GM12878 (cell line): ENCODE data around the gene IMMP2L. TPM values are rescaled to one million over a fixed set of nuclear protein-coding genes. Genes with fewer than 3 reads are reported as not detected.

Source experiments
- ATAC-seq: fragments of 200-7000 bp; cut with Tn5 transposase; 3 replicates; pipeline ENCODE4 v1.9.1; 2020; ENCODE audit warnings: mild to moderate bottlenecking, moderate library complexity
- BruUV-seq: library from RNA; stranded (reverse); fragments of 400-500 nt; replicated peaks from 2 replicates; lab custom pipeline; 2021; lab: Mats Ljungman, UMichigan
- CTCF ChIA-PET: fragments of 300-600 bp; sonication (Branson Sonifier 250); formaldehyde crosslinking; extraction: SDS; loops from one replicate; lab custom pipeline; 2021; ENCODE audit warnings: inconsistent platforms; lab: Yijun Ruan, JAX
- POLR2A ChIA-PET: fragments of 350-600 bp; formaldehyde crosslinking; extraction: SDS; loops from one replicate; lab custom pipeline; 2021; ENCODE audit warnings: inconsistent platforms; lab: Charles Lee
- RAD21 ChIA-PET: fragments of 300-600 bp; sonication (Branson Sonifier 250); formaldehyde crosslinking; loops from one replicate; lab custom pipeline; 2023; ENCODE audit warnings: antibody characterized with exemption; ENCODE audit not compliant: unreplicated experiment; lab: Charles Lee
- SMC1A ChIA-PET: fragments of 300-600 bp; sonication (Branson Sonifier 250); formaldehyde crosslinking; loops from one replicate; lab custom pipeline; 2023; ENCODE audit not compliant: unreplicated experiment, uncharacterized antibody; lab: Charles Lee
- DNase-seq: peaks from one replicate; pipeline ENCODE4 v3.0.0-alpha.2; 2011; ENCODE audit warnings: low read depth, low spot score
- FAIRE-seq: peaks from 3 replicates; lab custom pipeline; 2011; peaks lifted over from hg19 to GRCh38; lab: Jason Lieb, UNC
- H2AFZ ChIP-seq: 2 replicates; pipeline ENCODE4 v1.6.0; 2011; ENCODE audit warnings: low read depth, low read length, control low read depth; ENCODE audit not compliant: control insufficient read depth
- H3K27ac ChIP-seq: 2 replicates; pipeline ENCODE4 v1.5.1; 2011; ENCODE audit warnings: control low read depth; ENCODE audit not compliant: control insufficient read depth, insufficient read depth
- H3K27me3 ChIP-seq, 2 experiments: replicated peaks in 1 of 2; 2 replicates each; pipeline versions ENCODE4 v1.6.0 to v1.6.1; 2011; ENCODE audit warnings: low read length in 1 of 2; ENCODE audit not compliant: control insufficient read depth in 2 of 2, insufficient read depth in 2 of 2
- H3K36me3 ChIP-seq, 2 experiments: 2 replicates each; pipeline ENCODE4 v1.5.1; 2011; ENCODE audit warnings: low read length in 1 of 2; ENCODE audit not compliant: control insufficient read depth in 2 of 2, insufficient read depth in 2 of 2
- H3K4me1 ChIP-seq: 2 replicates; pipeline ENCODE4 v1.6.1; 2011; ENCODE audit warnings: mild to moderate bottlenecking, low read length, moderate library complexity, mixed read lengths; ENCODE audit not compliant: control insufficient read depth, insufficient read depth
- H3K4me2 ChIP-seq: 2 replicates; pipeline ENCODE4 v1.6.0; 2011; ENCODE audit warnings: control low read depth; ENCODE audit not compliant: control insufficient read depth, insufficient read depth
- H3K4me3 ChIP-seq: fragments of 200-600 bp; sonication (generic); 2 replicates; pipeline ENCODE4 v1.5.1; 2016
- H3K79me2 ChIP-seq: 2 replicates; pipeline ENCODE4 v1.6.0; 2011; ENCODE audit warnings: low read length; ENCODE audit not compliant: control insufficient read depth, insufficient read depth
- H3K9ac ChIP-seq: 2 replicates; pipeline ENCODE4 v1.8.0; 2011; ENCODE audit warnings: low read length, control low read depth, mixed read lengths; ENCODE audit not compliant: control insufficient read depth, insufficient read depth
- H3K9me3 ChIP-seq: replicated peaks from 3 replicates; pipeline ENCODE4 v1.5.1; 2011; ENCODE audit warnings: mild to moderate bottlenecking, low read length; ENCODE audit not compliant: control insufficient read depth, insufficient read depth
- H4K20me1 ChIP-seq: 2 replicates; pipeline ENCODE4 v1.6.0; 2011; ENCODE audit not compliant: control insufficient read depth, insufficient read depth
- BCL11A ChIP-seq: IDR thresholded peaks from 2 replicates; pipeline ENCODE4 v1.6.1; 2011; ENCODE audit warnings: low read depth, low read length
- CEBPB ChIP-seq, 2 experiments: fragments of 150-350 bp in 1 of 2; IDR thresholded peaks; 2 replicates each; pipeline ENCODE4 v1.6.1; 2012 to 2014; ENCODE audit warnings: low read depth in 2 of 2, low read length in 2 of 2, borderline replicate concordance in 1 of 2, inconsistent platforms in 1 of 2
- E2F8 ChIP-seq: fragments of 450-650 bp; IDR thresholded peaks from 2 replicates; pipeline ENCODE4 v1.6.1; 2018; ENCODE audit warnings: mild to moderate bottlenecking, low read depth, moderate library complexity; ENCODE audit not compliant: partially characterized antibody
- ETV6 ChIP-seq, 2 experiments: fragments of 450-650 bp in 1 of 2; IDR thresholded peaks in 1 of 2; conservative IDR thresholded peaks in 1 of 2; 2 replicates each; pipeline ENCODE4 v1.6.1; 2014; ENCODE audit warnings: antibody characterized with exemption in 1 of 2, borderline replicate concordance in 1 of 2, low read depth in 1 of 2, mild to moderate bottlenecking in 1 of 2, moderate library complexity in 1 of 2
- EZH2 ChIP-seq: IDR thresholded peaks from 2 replicates; pipeline ENCODE4 v1.6.1; 2012; ENCODE audit warnings: low read depth, mild to moderate bottlenecking, control low read depth, inconsistent platforms, low read length, borderline replicate concordance; ENCODE audit not compliant: control insufficient read depth
- GATAD2B ChIP-seq: fragments of 450-650 bp; conservative IDR thresholded peaks from 2 replicates; pipeline ENCODE4 v1.6.1; 2017; ENCODE audit warnings: low read depth, mild to moderate bottlenecking, moderate library complexity
- MTA2 ChIP-seq: fragments of 450-650 bp; IDR thresholded peaks from 2 replicates; pipeline ENCODE4 v1.6.1; 2016; ENCODE audit warnings: low read depth, mild to moderate bottlenecking, moderate library complexity
- NR2C2 ChIP-seq: IDR thresholded peaks from 2 replicates; pipeline ENCODE4 v1.6.1; 2011; ENCODE audit warnings: borderline replicate concordance, low read depth; ENCODE audit not compliant: control insufficient read depth, insufficient read length
- POLR2A ChIP-seq: IDR thresholded peaks from 2 replicates; pipeline ENCODE4 v1.6.1; 2011; ENCODE audit warnings: low read depth, mild to moderate bottlenecking, low read length
- POLR2AphosphoS2 ChIP-seq: IDR thresholded peaks from 2 replicates; pipeline ENCODE4 v1.6.1; 2011; ENCODE audit warnings: low read depth, mild to moderate bottlenecking, low read length, improper control_type of control experiment, moderate library complexity
- SMAD1 ChIP-seq: fragments of 450-650 bp; IDR thresholded peaks from 2 replicates; pipeline ENCODE4 v1.6.1; 2018; ENCODE audit warnings: mild to moderate bottlenecking, low read depth; ENCODE audit not compliant: partially characterized antibody
- TAF1 ChIP-seq: IDR thresholded peaks from 2 replicates; pipeline ENCODE4 v1.6.1; 2011; ENCODE audit warnings: mild to moderate bottlenecking, low read depth, low read length, borderline replicate concordance
- TBL1XR1 ChIP-seq: IDR thresholded peaks from 2 replicates; pipeline ENCODE4 v1.6.1; 2012; ENCODE audit warnings: low read depth, low read length, improper control_type of control experiment
- USF1 ChIP-seq: IDR thresholded peaks from 2 replicates; pipeline ENCODE4 v1.6.1; 2011; ENCODE audit warnings: borderline replicate concordance, low read depth, mild to moderate bottlenecking, moderate library complexity, mixed read lengths, low read length; ENCODE audit not compliant: insufficient read depth; ENCODE audit errors: extremely low read length
- ZSCAN29 ChIP-seq: fragments of 450-650 bp; IDR thresholded peaks from 2 replicates; pipeline ENCODE4 v1.6.1; 2017; ENCODE audit warnings: mild to moderate bottlenecking, moderate library complexity
- WGBS: methylation state at CpG from one replicate; pipeline ENCODE4 v1.1.6; 2016; ENCODE audit warnings: low lambda C conversion rate; ENCODE audit not compliant: insufficient replicate concordance, insufficient coverage; ENCODE audit errors: missing lambda C conversion rate; 5-methylcytosine and 5-hydroxymethylcytosine counted together
- in situ Hi-C: fragments of 300-500 bp; cut with MboI; formaldehyde crosslinking; loops from 9 replicates; pipeline ENCODE4 v1.14.3; 2018; ENCODE audit warnings: mixed read lengths
- intact Hi-C: fragments of 100-400 bp; cut with micrococcal nuclease; formaldehyde crosslinking; loops from one replicate; pipeline ENCODE4 v1.14.2; 2022; ENCODE audit not compliant: unreplicated experiment
- polyA plus RNA-seq, 11 experiments: library from polyadenylated mRNA; depleted of rRNA in 4 of 11; unstranded in 6 of 11; stranded (reverse) in 5 of 11; fragments of >200 nt; fragmentation: Nextera tagmentation in 4 of 11; fragmentation: Illumina TruSeq in 1 of 11; extraction: Ambion mirVana in 4 of 11; extraction: Trizol in 1 of 11; gene quantifications; 1 replicate in 1 of 11; 2 replicates in 10 of 11; pipeline versions ENCODE4 v1.2.1 to v1.2.3, GENCODE V29; 2011 to 2016; ENCODE audit warnings: inconsistent platforms in 2 of 11, missing spikeins in 2 of 11, low read depth in 1 of 11
- total RNA-seq, 4 experiments: library from RNA; depleted of rRNA in 3 of 4; stranded (reverse); fragments of >200 nt in 3 of 4; fragmentation: Illumina TruSeq in 1 of 4; extraction: Trizol in 1 of 4; gene quantifications; 2 replicates each; pipeline versions ENCODE4 v1.2.1 to v1.2.3, GENCODE V29; 2013 to 2021
- TF ChIP-seq, protein P1 (sequence below): fragments of 450-650 bp; IDR thresholded peaks from 2 replicates; pipeline ENCODE4 v1.6.1; 2017; ENCODE audit warnings: mild to moderate bottlenecking
- TF ChIP-seq, protein P2 (sequence below): IDR thresholded peaks from 2 replicates; pipeline ENCODE4 v1.6.1; 2012; ENCODE audit warnings: low read depth, low read length, improper control_type of control experiment

The IMMP2L gene
- total and polyA plus RNA-seq, 10 of the 15 experiments (the other 5 are each of a cell fraction or from before 2014, with no cell fraction given): 12.6 to 46.3 (median 19.6) TPM

DNA sequence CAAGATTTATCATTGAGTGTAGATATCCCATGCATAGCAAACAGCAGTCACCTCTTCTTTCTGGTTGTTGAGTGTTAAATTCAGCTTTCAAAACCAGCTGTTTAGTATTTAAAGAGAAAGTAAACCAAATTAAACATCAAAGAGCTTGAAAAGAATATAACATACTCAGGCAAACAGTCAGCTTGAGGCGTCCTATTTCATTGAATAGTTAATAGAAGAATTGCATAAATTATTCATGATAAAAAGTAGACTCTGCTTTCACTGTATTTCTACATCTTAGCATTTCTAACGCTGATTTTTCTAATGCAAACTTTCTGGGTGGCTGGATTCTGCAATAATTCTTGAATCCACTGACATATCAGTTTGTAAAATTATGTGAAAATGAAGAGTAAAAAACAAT, 935.9 kb downstream of the IMMP2L start:
- no peaks in the 10 kb centered on the region for H3K9me3 ChIP-seq
- CTCF ChIA-PET: no interaction called here
- H3K79me2 ChIP-seq: no peaks in the 10 kb centered on the region
- FAIRE-seq (no peak), ATAC-seq (no peak), DNase-seq (no peak)
- no peak overlapping the region for H3K4me3 ChIP-seq
- H3K4me1 ChIP-seq: no peaks in the 10 kb centered on the region
- intact Hi-C loops: no loop called here
- SMC1A ChIA-PET: interaction anchor here (1.0 to 1.4 kb wide), 3 partner anchors 8 to 356 kb away, joined by 3 to 4 read pairs (median 3); no protein-coding TSS in a partner anchor
- no peaks in the 10 kb centered on the region; a peak in 1 of 4 replicates for H3K27me3 ChIP-seq
- no peaks in the 10 kb centered on the region for H3K36me3 ChIP-seq
- TF ChIP-seq USF1 (no peak), TBL1XR1 (no peak), POLR2AphosphoS2 (no peak), BCL11A (no peak), POLR2A (no peak), ETV6 (conservative IDR thresholded peaks at IDR 0.05 in 1 of 2, IDR thresholded peaks at IDR 0.05 in 1 of 2; ENCODE audit: borderline replicate concordance in 1 of 2, low read depth in 1 of 2) (no peak), GATAD2B (no peak), ZSCAN29 (no peak), E2F8 (no peak), NR2C2 (no peak), MTA2 (no peak), EZH2 (no peak), TAF1 (no peak), CEBPB (IDR thresholded peaks at IDR 0.05; ENCODE audit: borderline replicate concordance in 1 of 2, low read depth in 2 of 2, low read length in 2 of 2) (no peak), SMAD1 (no peak)
- TF ChIP-seq, protein P1, sequence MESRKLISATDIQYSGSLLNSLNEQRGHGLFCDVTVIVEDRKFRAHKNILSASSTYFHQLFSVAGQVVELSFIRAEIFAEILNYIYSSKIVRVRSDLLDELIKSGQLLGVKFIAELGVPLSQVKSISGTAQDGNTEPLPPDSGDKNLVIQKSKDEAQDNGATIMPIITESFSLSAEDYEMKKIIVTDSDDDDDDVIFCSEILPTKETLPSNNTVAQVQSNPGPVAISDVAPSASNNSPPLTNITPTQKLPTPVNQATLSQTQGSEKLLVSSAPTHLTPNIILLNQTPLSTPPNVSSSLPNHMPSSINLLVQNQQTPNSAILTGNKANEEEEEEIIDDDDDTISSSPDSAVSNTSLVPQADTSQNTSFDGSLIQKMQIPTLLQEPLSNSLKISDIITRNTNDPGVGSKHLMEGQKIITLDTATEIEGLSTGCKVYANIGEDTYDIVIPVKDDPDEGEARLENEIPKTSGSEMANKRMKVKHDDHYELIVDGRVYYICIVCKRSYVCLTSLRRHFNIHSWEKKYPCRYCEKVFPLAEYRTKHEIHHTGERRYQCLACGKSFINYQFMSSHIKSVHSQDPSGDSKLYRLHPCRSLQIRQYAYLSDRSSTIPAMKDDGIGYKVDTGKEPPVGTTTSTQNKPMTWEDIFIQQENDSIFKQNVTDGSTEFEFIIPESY: no peak
- TF ChIP-seq, protein P2, sequence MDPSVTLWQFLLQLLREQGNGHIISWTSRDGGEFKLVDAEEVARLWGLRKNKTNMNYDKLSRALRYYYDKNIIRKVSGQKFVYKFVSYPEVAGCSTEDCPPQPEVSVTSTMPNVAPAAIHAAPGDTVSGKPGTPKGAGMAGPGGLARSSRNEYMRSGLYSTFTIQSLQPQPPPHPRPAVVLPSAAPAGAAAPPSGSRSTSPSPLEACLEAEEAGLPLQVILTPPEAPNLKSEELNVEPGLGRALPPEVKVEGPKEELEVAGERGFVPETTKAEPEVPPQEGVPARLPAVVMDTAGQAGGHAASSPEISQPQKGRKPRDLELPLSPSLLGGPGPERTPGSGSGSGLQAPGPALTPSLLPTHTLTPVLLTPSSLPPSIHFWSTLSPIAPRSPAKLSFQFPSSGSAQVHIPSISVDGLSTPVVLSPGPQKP: no peak
- H2AFZ ChIP-seq: no peak overlapping the region
- H3K27ac ChIP-seq: no peak overlapping the region
- BruUV-seq: no TSS peak
- in situ Hi-C loops: no loop called here
- H3K4me2 ChIP-seq: no peak overlapping the region
- no peaks in the 10 kb centered on the region for H4K20me1 ChIP-seq
- POLR2A ChIA-PET: no interaction called here
- 11% methylated on average over 2 of the region's 2 CpGs for WGBS
- RAD21 ChIA-PET: no interaction called here
- no peak overlapping the region for H3K9ac ChIP-seq
